SW 1271 (cell line): ENCODE data around the gene ODF2.

ENCODE experiments used
- DNase-seq, 2 experiments: peaks; one replicate each; lab custom pipeline; 2025; lab: John Stamatoyannopoulos, UW

ODF2 gene

DNA sequence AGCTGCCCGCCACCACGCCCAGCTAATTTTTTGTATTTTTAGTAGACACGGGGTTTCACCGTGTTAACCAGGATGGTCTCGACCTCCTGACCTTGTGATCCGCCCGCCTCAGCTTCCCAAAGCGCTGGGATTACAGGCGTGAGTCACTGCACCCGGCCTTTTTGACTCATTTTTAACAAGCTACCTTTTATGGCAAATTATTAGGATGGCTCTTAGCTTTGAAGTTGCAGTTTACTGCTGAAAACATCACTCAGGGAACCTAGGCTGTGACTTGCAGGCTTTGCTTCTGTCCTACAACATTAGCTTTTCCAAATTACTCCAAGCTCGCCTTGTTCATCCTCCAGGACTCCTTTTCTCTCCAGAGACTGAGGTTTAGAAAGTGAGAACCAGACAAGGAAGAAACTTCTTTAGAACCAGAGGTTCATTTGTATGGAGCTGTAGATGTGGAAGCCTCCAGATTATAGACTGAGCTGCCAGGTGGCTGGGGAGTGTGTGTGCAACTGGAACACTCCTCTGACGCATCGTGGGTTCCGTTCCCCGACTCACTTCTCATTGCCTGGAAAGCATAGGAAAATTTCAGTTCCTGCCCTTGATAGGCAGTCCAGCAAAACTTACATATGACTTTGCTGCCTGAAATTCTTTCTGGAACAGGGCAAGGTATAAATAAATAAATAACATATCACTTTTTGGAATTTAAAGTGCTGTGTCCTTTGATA, 72.8 kb downstream of the ODF2 start:
- no peak for DNase-seq

DNA sequence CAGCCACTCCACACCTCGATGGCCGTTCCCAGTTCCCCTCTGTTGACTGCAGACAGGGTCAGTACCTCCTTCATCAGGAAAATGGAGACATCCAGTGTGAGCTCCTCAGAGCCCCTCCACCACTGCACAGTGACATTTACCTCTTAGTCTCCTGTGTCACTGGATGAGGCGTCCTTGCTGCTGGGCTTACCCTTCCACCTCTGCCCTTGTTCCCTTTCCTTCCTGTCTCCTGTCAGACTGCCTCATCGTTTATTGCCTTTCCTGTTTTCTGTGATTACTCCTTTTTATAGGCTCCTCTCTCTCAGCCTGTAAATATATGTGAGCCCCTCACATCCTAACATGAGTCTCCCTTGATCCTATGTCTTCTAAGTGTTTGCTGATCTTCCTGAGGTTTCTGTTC, 73.4 kb downstream of the ODF2 start:
- DNase-seq = no peak

DNA sequence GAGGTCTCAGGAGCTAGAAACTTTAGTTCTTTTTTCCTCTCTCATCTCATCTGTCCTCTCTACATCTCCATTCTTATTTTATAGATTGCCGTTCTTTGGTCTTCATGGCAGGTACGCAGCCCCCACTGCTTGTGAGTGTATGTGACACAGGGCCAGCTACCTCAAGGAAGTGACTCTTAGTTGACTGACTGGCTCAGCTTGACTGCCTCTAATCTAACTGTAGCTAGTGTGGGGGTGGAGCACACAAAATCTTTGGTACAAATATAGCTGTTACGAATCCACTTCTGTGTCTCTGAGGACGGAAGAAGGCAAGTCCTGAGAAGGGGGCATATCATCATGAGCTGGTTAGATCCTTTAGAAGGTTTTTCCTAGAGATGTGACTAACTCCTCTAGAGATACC, 76.8 kb downstream of the ODF2 start:
- DNase-seq = no peak

DNA sequence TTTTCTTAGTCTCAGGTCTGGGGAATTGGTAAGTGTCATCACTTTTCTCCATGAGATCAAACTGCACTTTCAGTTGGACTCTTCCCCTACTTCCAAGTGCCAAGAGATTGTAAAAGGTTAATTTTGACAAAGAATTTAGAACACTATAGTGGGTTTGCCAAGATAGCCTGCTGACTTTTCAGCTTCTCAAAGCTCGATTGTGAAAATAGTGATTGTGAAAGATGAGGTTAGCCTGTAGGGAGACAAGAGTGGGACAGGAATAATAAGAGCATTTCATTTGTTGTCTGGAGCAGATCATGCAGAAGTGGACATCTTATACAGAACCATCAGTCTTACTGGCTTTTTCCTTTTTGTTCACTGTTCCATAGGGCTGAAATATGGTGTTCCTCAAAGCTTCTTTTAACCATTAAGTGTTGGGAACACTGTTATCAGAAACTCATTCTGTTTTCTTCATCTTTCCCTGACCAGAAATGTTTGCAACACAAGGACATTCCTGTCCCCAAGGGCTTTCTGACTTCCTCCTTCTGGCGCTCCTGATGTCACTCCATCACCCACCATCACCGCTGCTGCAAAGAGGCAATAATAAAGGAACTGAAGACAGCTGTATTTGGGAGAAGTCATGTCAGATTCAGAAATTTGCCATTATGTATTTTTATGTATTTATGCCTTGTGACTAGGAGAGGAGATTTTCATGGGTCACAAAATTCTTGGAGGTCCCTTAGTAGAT, 85.0 kb downstream of the ODF2 start:
- DNase-seq = no peak

DNA sequence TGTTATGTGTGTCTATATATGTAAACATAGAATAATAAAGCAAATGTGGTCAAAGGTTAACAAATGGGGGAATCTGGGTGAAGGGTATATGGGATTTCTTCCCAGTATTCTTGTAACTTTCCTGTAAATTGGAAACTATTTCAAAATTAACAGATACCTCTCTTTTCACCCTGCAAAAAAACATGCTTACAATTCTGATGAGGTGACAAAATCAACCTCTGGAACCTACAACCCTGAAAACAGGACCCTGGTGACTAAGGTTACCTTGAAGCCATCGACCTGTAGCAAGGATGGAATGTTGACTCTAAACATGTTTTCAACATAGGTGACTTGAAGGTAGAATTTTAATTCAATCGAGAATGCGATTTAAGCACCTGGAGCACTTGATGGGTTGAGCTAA, 90.7 kb downstream of the ODF2 start:
- DNase-seq = no peak

DNA sequence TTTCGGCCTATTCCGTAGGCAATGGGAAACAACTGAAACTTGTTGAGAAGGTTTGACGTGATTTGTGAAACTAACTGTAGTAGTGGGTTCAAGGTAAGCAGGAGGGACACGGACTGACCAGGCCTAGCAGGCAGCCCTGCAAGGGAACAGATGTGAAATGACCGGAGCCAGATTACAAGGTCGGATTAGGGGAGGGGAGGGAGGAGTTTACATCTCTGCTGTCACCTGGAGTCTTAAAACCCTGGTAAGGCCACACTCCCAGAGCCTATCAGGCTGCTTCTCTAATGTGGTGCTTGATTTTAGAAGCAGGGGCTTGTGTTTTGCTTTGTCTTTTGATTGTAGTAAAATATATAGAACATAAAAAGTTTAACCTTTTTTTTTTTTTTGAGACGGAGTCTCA, 93.1 kb downstream of the ODF2 start:
- no peak for DNase-seq

DNA sequence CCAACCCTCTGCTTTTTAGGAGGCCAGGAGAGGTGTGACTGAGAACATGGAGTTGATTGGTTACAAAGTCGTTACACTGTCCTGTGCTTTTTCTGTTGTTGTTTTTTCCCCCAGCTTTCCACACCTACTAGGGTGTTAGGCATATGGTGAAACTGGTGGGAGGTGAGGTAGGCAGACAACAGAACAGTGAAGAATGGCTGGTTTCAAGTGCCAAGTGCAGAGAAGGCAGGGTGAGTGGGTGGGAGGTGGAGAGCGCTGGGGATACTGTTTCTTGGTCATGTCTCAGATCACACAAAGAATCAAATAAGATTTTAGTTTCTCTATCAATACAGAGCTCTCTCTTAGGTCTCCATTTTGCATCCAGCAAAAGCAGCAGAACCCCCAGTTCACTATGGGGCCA, 94.4 kb downstream of the ODF2 start:
- DNase-seq = no peak
